Measurements from ENCODE around the gene SLC28A3. TPM values are rescaled to one million over a fixed set of nuclear protein-coding genes. Genes with fewer than 3 reads are reported as not detected.

SLC28A3 gene
- total RNA-seq, 2 experiments from 2014 or later = 0.09 to 0.45 TPM

GRCh38 chr9:84278130-84278529 lies 62.4 kb downstream of the SLC28A3 start:
- CTCF ChIA-PET = no interaction called here
- H3K4me1 Mint-ChIP-seq = no peaks in the 10 kb centered on the region

GRCh38 chr9:84277646-84278045 lies 62.9 kb downstream of the SLC28A3 start:
- Mint-ChIP-seq H3K27me3 (peaks cover 15% of the 10 kb centered on the region), H3K9me3 (ENCODE audit: low read depth) (no peaks in the 10 kb centered on the region), H3K27ac (no peak overlapping the region), H3K4me3 (no peak overlapping the region), H3K4me1 (no peaks in the 10 kb centered on the region), H3K36me3 (no peaks in the 10 kb centered on the region)
- CTCF ChIA-PET = no interaction called here
- ATAC-seq (no peak), DNase-seq (no peak)

More at GRCh38 chr9:84278130-84278529, 62.4 kb downstream of the SLC28A3 start:
- no peak for ATAC-seq
- H3K27ac Mint-ChIP-seq = no peak overlapping the region
- H3K4me3 Mint-ChIP-seq = no peak overlapping the region
- H3K27me3 Mint-ChIP-seq = peaks cover 13% of the 10 kb centered on the region
- H3K36me3 Mint-ChIP-seq = no peaks in the 10 kb centered on the region
- no peaks in the 10 kb centered on the region for H3K9me3 Mint-ChIP-seq (ENCODE audit: low read depth)
- no peak for DNase-seq

GRCh38 chr9:84276741-84277140 lies 63.8 kb downstream of the SLC28A3 start:
- CTCF ChIA-PET = interaction anchor here (0.9 kb wide), 1 partner anchor 37 kb away, joined by 4 read pairs; no protein-coding TSS in a partner anchor

GRCh38 chr9:84271921-84272556 lies 68.5 kb downstream of the SLC28A3 start:
- no peak overlapping the region for H3K27ac Mint-ChIP-seq
- ATAC-seq (no peak), DNase-seq (no peak)
- CTCF ChIA-PET = interaction anchor here (0.6 to 2.7 kb wide), 2 partner anchors 11 to 651 kb away, joined by 3 to 10 read pairs; no protein-coding TSS in a partner anchor
- H3K36me3 Mint-ChIP-seq = no peaks in the 10 kb centered on the region
- H3K4me3 Mint-ChIP-seq = peak overlapping the region; percentile 59
- H3K27me3 Mint-ChIP-seq = peaks cover 26% of the 10 kb centered on the region
- H3K9me3 Mint-ChIP-seq (ENCODE audit: low read depth) = no peaks in the 10 kb centered on the region
- peaks cover 7% of the 10 kb centered on the region for H3K4me1 Mint-ChIP-seq

More at GRCh38 chr9:84276741-84277140, 63.8 kb downstream of the SLC28A3 start:
- no peak for ATAC-seq
- no peak for DNase-seq
- H3K27me3 Mint-ChIP-seq = peaks cover 17% of the 10 kb centered on the region
- H3K36me3 Mint-ChIP-seq = no peaks in the 10 kb centered on the region
- H3K4me1 Mint-ChIP-seq = peaks cover under 1% of the 10 kb centered on the region
- H3K9me3 Mint-ChIP-seq (ENCODE audit: low read depth) = no peaks in the 10 kb centered on the region
- H3K4me3 Mint-ChIP-seq = no peak overlapping the region
- H3K27ac Mint-ChIP-seq = no peak overlapping the region

- CTCF ChIA-PET = interaction anchor here (2.7 kb wide), 1 partner anchor 11 kb away, joined by 10 read pairs; no protein-coding TSS in a partner anchor
- H3K4me1 Mint-ChIP-seq = peaks cover 9% of the 10 kb centered on the region
- peaks cover 26% of the 10 kb centered on the region for H3K27me3 Mint-ChIP-seq
- ATAC-seq (peak; percentile 77), DNase-seq (peak; percentile 70)
- no peaks in the 10 kb centered on the region for H3K36me3 Mint-ChIP-seq
- no peak overlapping the region for H3K27ac Mint-ChIP-seq
- no peaks in the 10 kb centered on the region for H3K9me3 Mint-ChIP-seq (ENCODE audit: low read depth)
- peak overlapping the region; percentile 59 for H3K4me3 Mint-ChIP-seq
Measured at GRCh38 chr9:84271531-84271900, 69.0 kb downstream of the SLC28A3 start.

GRCh38 chr9:84270847-84271530 lies 69.6 kb downstream of the SLC28A3 start:
- Mint-ChIP-seq H3K9me3 (ENCODE audit: low read depth) (no peaks in the 10 kb centered on the region), H3K27ac (no peak overlapping the region), H3K36me3 (no peaks in the 10 kb centered on the region), H3K4me3 (peak overlapping the region; percentile 59), H3K4me1 (peaks cover 14% of the 10 kb centered on the region), H3K27me3 (peaks cover 26% of the 10 kb centered on the region)
- ATAC-seq (no peak), DNase-seq (no peak)
- CTCF ChIA-PET = interaction anchor here (2.7 kb wide), 1 partner anchor 10 kb away, joined by 10 read pairs; no protein-coding TSS in a partner anchor

- ATAC-seq = peak; percentile 45
- Mint-ChIP-seq H3K27ac (no peak overlapping the region), H3K27me3 (peaks cover 16% of the 10 kb centered on the region), H3K9me3 (ENCODE audit: low read depth) (no peaks in the 10 kb centered on the region), H3K4me3 (peak overlapping the region; percentile 34), H3K4me1 (peaks cover 10% of the 10 kb centered on the region), H3K36me3 (no peaks in the 10 kb centered on the region)
- DNase-seq = no peak
- CTCF ChIA-PET = interaction anchor here (0.8 to 1.2 kb wide), 3 partner anchors 30 to 329 kb away, joined by 3 to 4 read pairs (median 3); no protein-coding TSS in a partner anchor
Measured at GRCh38 chr9:84266087-84266561, 74.4 kb downstream of the SLC28A3 start.

- no peak overlapping the region for H3K4me3 Mint-ChIP-seq
- ATAC-seq (no peak), DNase-seq (no peak)
- H3K9me3 Mint-ChIP-seq (ENCODE audit: low read depth) = no peaks in the 10 kb centered on the region
- H3K36me3 Mint-ChIP-seq = no peaks in the 10 kb centered on the region
- peaks cover 13% of the 10 kb centered on the region for H3K27me3 Mint-ChIP-seq
- peaks cover 13% of the 10 kb centered on the region for H3K4me1 Mint-ChIP-seq
- no peak overlapping the region for H3K27ac Mint-ChIP-seq
- CTCF ChIA-PET = interaction anchor here (0.8 to 2.1 kb wide), 4 partner anchors 30 to 327 kb away, joined by 3 to 5 read pairs (median 3); no protein-coding TSS in a partner anchor
Measured at GRCh38 chr9:84264307-84265029, 76.1 kb downstream of the SLC28A3 start.

GRCh38 chr9:84261070-84261746 lies 79.3 kb downstream of the SLC28A3 start:
- H3K9me3 Mint-ChIP-seq (ENCODE audit: low read depth) = no peaks in the 10 kb centered on the region
- CTCF ChIA-PET = interaction anchor here (0.6 to 2.8 kb wide), 30 partner anchors 10 to 640 kb away, joined by 3 to 22 read pairs (median 4); partner anchors contain the start of gene KIF27
- no peak overlapping the region for H3K4me3 Mint-ChIP-seq
- ATAC-seq (peak; percentile 63), DNase-seq (peak; percentile 64)
- no peaks in the 10 kb centered on the region for H3K36me3 Mint-ChIP-seq
- H3K27ac Mint-ChIP-seq = no peak overlapping the region
- peaks cover 20% of the 10 kb centered on the region for H3K27me3 Mint-ChIP-seq
- peaks cover 8% of the 10 kb centered on the region for H3K4me1 Mint-ChIP-seq

GRCh38 chr9:84258371-84258770 lies 82.2 kb downstream of the SLC28A3 start:
- Mint-ChIP-seq H3K27ac (no peak overlapping the region), H3K4me1 (peaks cover 3% of the 10 kb centered on the region), H3K9me3 (ENCODE audit: low read depth) (no peaks in the 10 kb centered on the region), H3K36me3 (no peaks in the 10 kb centered on the region), H3K27me3 (peaks cover 24% of the 10 kb centered on the region), H3K4me3 (no peak overlapping the region)
- DNase-seq (no peak), ATAC-seq (no peak)
- CTCF ChIA-PET = no interaction called here

- H3K27me3 Mint-ChIP-seq = peaks cover 27% of the 10 kb centered on the region
- no peaks in the 10 kb centered on the region for H3K36me3 Mint-ChIP-seq
- no peak overlapping the region for H3K4me3 Mint-ChIP-seq
- ATAC-seq (no peak), DNase-seq (no peak)
- H3K9me3 Mint-ChIP-seq (ENCODE audit: low read depth) = no peaks in the 10 kb centered on the region
- no peak overlapping the region for H3K27ac Mint-ChIP-seq
- CTCF ChIA-PET = interaction anchor here (1.1 kb wide), 1 partner anchor 11 kb away, joined by 3 read pairs; no protein-coding TSS in a partner anchor
- H3K4me1 Mint-ChIP-seq = no peaks in the 10 kb centered on the region
Measured at GRCh38 chr9:84255696-84256095, 84.9 kb downstream of the SLC28A3 start.

- no peak for ATAC-seq
- H3K4me3 Mint-ChIP-seq = no peak overlapping the region
- CTCF ChIA-PET = interaction anchor here (0.8 to 1.3 kb wide), 4 partner anchors 11 to 318 kb away, joined by 3 read pairs; no protein-coding TSS in a partner anchor
- DNase-seq = no peak
- no peaks in the 10 kb centered on the region for H3K9me3 Mint-ChIP-seq (ENCODE audit: low read depth)
- no peak overlapping the region for H3K27ac Mint-ChIP-seq
- H3K36me3 Mint-ChIP-seq = no peaks in the 10 kb centered on the region
- H3K27me3 Mint-ChIP-seq = peaks cover 27% of the 10 kb centered on the region
- no peaks in the 10 kb centered on the region for H3K4me1 Mint-ChIP-seq
Measured at GRCh38 chr9:84254972-84255371, 85.6 kb downstream of the SLC28A3 start.
